ENCODE results near the gene AGMAT. TPM values are rescaled to one million over a fixed set of nuclear protein-coding genes. Genes with fewer than 3 reads are reported as not detected.

Gene AGMAT
- total and polyA plus RNA-seq, 10 donors: 1.4 to 6.1 (median 3.2) TPM

- intact Hi-C loops (cut with DNase I; ENCODE audit: low total_unique reads): no loop called here
- Histone ChIP-seq H3K27me3 (replicated peaks in 1 of 7) (no peaks in the 10 kb centered on the region), H3K9me3 (no peaks in the 10 kb centered on the region), H3K36me3 (no peaks in the 10 kb centered on the region), H3K4me1 (peaks cover 4 to 24% (median 11%) of the 10 kb centered on the region in 6 donors), H3K27ac (peak overlapping the region; percentile 37 to 89 (median 86)), H3K4me3 (peak overlapping the region; percentile 59 to 96 (median 82))
- peak; percentile 97 for DNase-seq
- WGBS, 5 donors: 2 to 10% (median 2%) methylated on average over 33 to 56 of the region's 56 CpGs
- TF ChIP-seq CTCF (IDR thresholded peaks at IDR 0.05 in 8 of 11, conservative IDR thresholded peaks at IDR 0.05 in 3 of 11) (peak in 1 of 11 experiments; percentile 12), POLR2A (IDR thresholded peaks at IDR 0.05) (no peak), POLR2AphosphoS5 (IDR thresholded peaks at IDR 0.05) (peak; percentile 91 to 93 (median 93))
Measured at GRCh38 chr1:15603050-15603965, 18.5 kb upstream of the AGMAT start.

- intact Hi-C loops (cut with DNase I; ENCODE audit: low total_unique reads): no loop called here
- WGBS, 5 donors: 71 to 87% (median 74%) methylated on average over 2 of the region's 2 CpGs
- Histone ChIP-seq H3K4me1 (peaks cover 3 to 16% (median 6%) of the 10 kb centered on the region in 6 donors), H3K36me3 (no peaks in the 10 kb centered on the region), H3K27ac (no peak overlapping the region), H3K27me3 (replicated peaks in 1 of 7) (no peaks in the 10 kb centered on the region), H3K4me3 (no peak overlapping the region), H3K9me3 (no peaks in the 10 kb centered on the region)
- no peak for DNase-seq
- no peak for TF ChIP-seq CTCF (IDR thresholded peaks at IDR 0.05 in 8 of 11, conservative IDR thresholded peaks at IDR 0.05 in 3 of 11)
- no peak for TF ChIP-seq POLR2A (IDR thresholded peaks at IDR 0.05)
- TF ChIP-seq POLR2AphosphoS5 (IDR thresholded peaks at IDR 0.05): no peak
Measured at GRCh38 chr1:15598436-15598835, 13.6 kb upstream of the AGMAT start.

- H3K9me3 ChIP-seq: no peaks in the 10 kb centered on the region
- 80 to 86% (median 82%) methylated on average over 5 of the region's 5 CpGs for WGBS, 5 donors
- TF ChIP-seq POLR2A (IDR thresholded peaks at IDR 0.05) (no peak), CTCF (IDR thresholded peaks at IDR 0.05 in 8 of 11, conservative IDR thresholded peaks at IDR 0.05 in 3 of 11) (no peak), POLR2AphosphoS5 (IDR thresholded peaks at IDR 0.05) (no peak)
- H3K4me1 ChIP-seq: peaks cover 0 to 4% (median 0%) of the 10 kb centered on the region in 6 donors
- no peak overlapping the region for H3K4me3 ChIP-seq
- intact Hi-C loops (cut with DNase I; ENCODE audit: low total_unique reads): no loop called here
- DNase-seq: no peak
- no peaks in the 10 kb centered on the region for H3K36me3 ChIP-seq
- no peaks in the 10 kb centered on the region for H3K27me3 ChIP-seq (replicated peaks in 1 of 7)
- no peak overlapping the region for H3K27ac ChIP-seq
Measured at GRCh38 chr1:15595809-15596617, 11.2 kb upstream of the AGMAT start.

Data from spleen (tissue), 11 donors.